H1 (cell line): ENCODE measurements around the gene OXSM. TPM values are rescaled to one million over a fixed set of nuclear protein-coding genes. Genes with fewer than 3 reads are reported as not detected.
A peak's percentile ranks its signal among the peaks of the same experiment; 100 is the strongest.

ENCODE experiments used
- CTCF ChIA-PET: fragments of 300-600 bp; sonication (Branson Sonifier 250); formaldehyde crosslinking; loops from one replicate; lab custom pipeline; 2021; ENCODE audit not compliant: partially characterized antibody; lab: Charles Lee
- POLR2A ChIA-PET: fragments of 300-600 bp; sonication (Branson Sonifier 250); formaldehyde crosslinking; loops from one replicate; lab custom pipeline; 2021; ENCODE audit warnings: inconsistent platforms; ENCODE audit not compliant: partially characterized antibody; lab: Charles Lee
- DNase-seq, 2 experiments: peaks; one replicate each; pipeline versions ENCODE4 v3.0.0 to v3.0.0-alpha.2; 2010 to 2022; ENCODE audit warnings: low spot score in 2 of 2, low read depth in 1 of 2, mixed read lengths in 1 of 2
- FAIRE-seq: peaks from 2 replicates; lab custom pipeline; 2011; peaks lifted over from hg19 to GRCh38; lab: Jason Lieb, UNC
- H2AFZ ChIP-seq: 2 replicates; pipeline ENCODE4 v1.8.1; 2012; ENCODE audit warnings: low read length, inconsistent platforms
- H2AK5ac ChIP-seq: 2 replicates; pipeline ENCODE4 v1.6.1; 2013; ENCODE audit warnings: low read depth, low read length
- H2BK120ac ChIP-seq: replicated peaks from 2 replicates; pipeline ENCODE3; 2013; ENCODE audit warnings: low read depth, low read length, inconsistent platforms
- H2BK12ac ChIP-seq: 2 replicates; pipeline ENCODE4 v1.6.1; 2013; ENCODE audit warnings: low read depth, low read length
- H2BK15ac ChIP-seq: 2 replicates; pipeline ENCODE4 v1.6.1; 2013; ENCODE audit warnings: low read length
- H2BK20ac ChIP-seq: 2 replicates; pipeline ENCODE4 v1.6.1; 2013; ENCODE audit warnings: low read length
- H2BK5ac ChIP-seq: 2 replicates; pipeline ENCODE4 v1.6.1; 2013; ENCODE audit warnings: low read depth, low read length
- H3K14ac ChIP-seq: 2 replicates; pipeline ENCODE4 v1.6.1; 2013; ENCODE audit warnings: inconsistent platforms; ENCODE audit not compliant: insufficient read length
- H3K18ac ChIP-seq: 2 replicates; pipeline ENCODE4 v1.6.1; 2013; ENCODE audit warnings: low read length; ENCODE audit errors: extremely low read depth
- H3K23ac ChIP-seq: 2 replicates; pipeline ENCODE4 v1.6.1; 2013; ENCODE audit warnings: inconsistent platforms; ENCODE audit not compliant: insufficient read length
- H3K23me2 ChIP-seq: 2 replicates; pipeline ENCODE4 v1.6.1; 2013; ENCODE audit warnings: low read depth, low read length
- H3K27ac ChIP-seq: 2 replicates; pipeline ENCODE4 v1.6.1; 2011; ENCODE audit warnings: low read depth, low read length, inconsistent platforms
- H3K27me3 ChIP-seq, 4 experiments: replicated peaks in 1 of 4; 1 replicate in 1 of 4; 2 replicates in 3 of 4; pipeline versions ENCODE4 v1.6.1 to v1.8.1; 2011 to 2013; ENCODE audit warnings: low read length in 3 of 4, mild to moderate bottlenecking in 3 of 4, inconsistent platforms in 2 of 4, mixed read lengths in 2 of 4, moderate library complexity in 1 of 4; ENCODE audit not compliant: control insufficient read depth in 3 of 4, insufficient read depth in 3 of 4; ENCODE audit errors: extremely low read depth in 1 of 4
- H3K36me3 ChIP-seq, 4 experiments: 2 replicates each; pipeline versions ENCODE4 v1.6.1 to v1.8.1; 2011 to 2013; ENCODE audit warnings: mild to moderate bottlenecking in 4 of 4, low read length in 3 of 4, moderate library complexity in 2 of 4, control low read depth in 1 of 4, inconsistent platforms in 1 of 4; ENCODE audit not compliant: insufficient read depth in 4 of 4, control insufficient read depth in 2 of 4
- H3K4ac ChIP-seq: replicated peaks from 2 replicates; pipeline ENCODE3; 2013; ENCODE audit warnings: low read length, low read depth, mixed read lengths, inconsistent platforms; ENCODE audit not compliant: insufficient read length
- H3K4me1 ChIP-seq, 4 experiments: replicated peaks in 1 of 4; 1 replicate in 1 of 4; 2 replicates in 3 of 4; pipeline versions ENCODE4 v1.6.1 to v1.8.1; 2011 to 2013; ENCODE audit warnings: low read length in 3 of 4, inconsistent platforms in 2 of 4, mixed read lengths in 1 of 4; ENCODE audit not compliant: insufficient read depth in 4 of 4, control insufficient read depth in 3 of 4
- H3K4me2 ChIP-seq, 2 experiments: 2 replicates each; pipeline versions ENCODE4 v1.6.1 to v1.8.1; 2011 to 2013; ENCODE audit warnings: low read depth in 2 of 2, low read length in 2 of 2, control low read depth in 1 of 2, inconsistent platforms in 1 of 2, mild to moderate bottlenecking in 1 of 2; ENCODE audit not compliant: insufficient read depth in 1 of 2
- H3K4me3 ChIP-seq, 4 experiments: fragments of 200-600, 300-600 bp in 1 of 4; sonication (generic), shearing (Covaris generic), sonication (Bioruptor Twin) in 1 of 4; 2 replicates each; pipeline versions ENCODE4 v1.5.1 to v1.8.1; 2011 to 2016; ENCODE audit warnings: low read length in 4 of 4, low read depth in 3 of 4, control low read depth in 2 of 4, inconsistent platforms in 2 of 4, mild to moderate bottlenecking in 2 of 4, mixed read lengths in 1 of 4, moderate library complexity in 1 of 4; ENCODE audit not compliant: insufficient read depth in 2 of 4; ENCODE audit errors: extremely low read depth in 1 of 4
- H3K56ac ChIP-seq: replicated peaks from 2 replicates; pipeline ENCODE3; 2013; ENCODE audit warnings: low read depth, mild to moderate bottlenecking, mixed read lengths, low read length, inconsistent platforms; ENCODE audit not compliant: insufficient read length
- H3K79me1 ChIP-seq: 2 replicates; pipeline ENCODE4 v1.6.1; 2013; ENCODE audit warnings: low read depth, low read length, control low read depth
- H3K79me2 ChIP-seq, 2 experiments: 2 replicates each; pipeline versions ENCODE4 v1.6.1 to v1.8.1; 2012 to 2013; ENCODE audit warnings: low read length in 2 of 2, mild to moderate bottlenecking in 2 of 2, inconsistent platforms in 1 of 2; ENCODE audit not compliant: insufficient read depth in 2 of 2, control insufficient read depth in 1 of 2
- H3K9ac ChIP-seq, 4 experiments: replicated peaks in 1 of 4; 1 replicate in 1 of 4; 2 replicates in 3 of 4; pipeline versions ENCODE4 v1.6.1 to v1.8.1; 2011 to 2013; ENCODE audit warnings: low read depth in 3 of 4, low read length in 3 of 4, control low read depth in 2 of 4, mild to moderate bottlenecking in 2 of 4, moderate library complexity in 2 of 4, inconsistent platforms in 1 of 4; ENCODE audit errors: extremely low read depth in 1 of 4
- H3K9me3 ChIP-seq, 2 experiments: 2 replicates each; pipeline versions ENCODE4 v1.6.1 to v1.8.1; 2012 to 2013; ENCODE audit warnings: mild to moderate bottlenecking in 2 of 2, moderate library complexity in 2 of 2, control low read depth in 1 of 2, inconsistent platforms in 1 of 2, low read depth in 1 of 2, low read length in 1 of 2, mixed read lengths in 1 of 2; ENCODE audit not compliant: insufficient read depth in 2 of 2
- H4K20me1 ChIP-seq, 2 experiments: replicated peaks in 1 of 2; 2 replicates each; pipeline versions ENCODE3 to v1.8.1; 2011 to 2013; ENCODE audit warnings: inconsistent platforms in 2 of 2, low read length in 2 of 2, mild to moderate bottlenecking in 1 of 2; ENCODE audit not compliant: insufficient read depth in 2 of 2, control insufficient read depth in 1 of 2
- H4K5ac ChIP-seq: 2 replicates; pipeline ENCODE4 v1.6.1; 2013; ENCODE audit warnings: low read length, low read depth, mixed read lengths, inconsistent platforms; ENCODE audit not compliant: insufficient read length
- H4K8ac ChIP-seq: 2 replicates; pipeline ENCODE4 v1.8.0; 2013; ENCODE audit warnings: mild to moderate bottlenecking, moderate library complexity, low read length, inconsistent platforms; ENCODE audit not compliant: insufficient read depth; ENCODE audit errors: extremely low read depth
- H4K91ac ChIP-seq: replicated peaks from 2 replicates; pipeline ENCODE3; 2013; ENCODE audit warnings: low read length, mixed read lengths, inconsistent platforms; ENCODE audit not compliant: insufficient read length
- CHD2 ChIP-seq: IDR thresholded peaks from 2 replicates; pipeline ENCODE4 v1.6.1; 2012; ENCODE audit warnings: low read length, improper control_type of control experiment
- EGR1 ChIP-seq: IDR thresholded peaks from 2 replicates; pipeline ENCODE4 v1.6.1; 2011; ENCODE audit warnings: low read depth, low read length, borderline replicate concordance
- POLR2AphosphoS5 ChIP-seq: IDR thresholded peaks from 2 replicates; pipeline ENCODE4 v1.6.1; 2011; ENCODE audit warnings: low read depth, low read length
- RBBP5 ChIP-seq: IDR thresholded peaks from 2 replicates; pipeline ENCODE4 v1.7.1; 2012; ENCODE audit warnings: low read depth, mild to moderate bottlenecking, inconsistent platforms, low read length, moderate library complexity, borderline replicate concordance
- TBP ChIP-seq: IDR thresholded peaks from 2 replicates; pipeline ENCODE4 v1.6.1; 2011; ENCODE audit warnings: low read depth, low read length, improper control_type of control experiment
- ZNF274 ChIP-seq: IDR thresholded peaks from 2 replicates; pipeline ENCODE4 v1.7.0; 2012; ENCODE audit warnings: low read length, borderline replicate concordance; ENCODE audit errors: extremely low read depth
- WGBS, 2 experiments: shearing (Covaris generic) in 1 of 2; methylation state at CpG; one replicate each; pipeline versions ENCODE4 v1.1.6 to v1.1.7; 2013 to 2015; ENCODE audit warnings: low lambda C conversion rate in 2 of 2, mixed read lengths in 2 of 2, inconsistent platforms in 1 of 2, low coverage in 1 of 2, missing lambda C conversion rate in 1 of 2; ENCODE audit not compliant: insufficient replicate concordance in 2 of 2, insufficient coverage in 1 of 2, insufficient read length in 1 of 2; ENCODE audit errors: extremely low coverage in 1 of 2, missing lambda C conversion rate in 1 of 2; 5-methylcytosine and 5-hydroxymethylcytosine counted together
- long read RNA-seq, 2 experiments: library from RNA in 1 of 2; library from capped mRNA in 1 of 2; stranded (forward); transcript quantifications; one replicate each; pipeline ENCODE4 v2.0.0, GENCODE V29; 2021; ENCODE audit warnings: inconsistent platforms in 1 of 2
- polyA minus RNA-seq, 3 experiments: library from RNA; depleted of rRNA, polyadenylated mRNA; stranded (reverse); fragments of >200 nt; gene quantifications; 1 replicate in 2 of 3; 2 replicates in 1 of 3; pipeline ENCODE4 v1.2.3, GENCODE V29; 2011
- polyA plus RNA-seq, 7 experiments: library from polyadenylated mRNA; depleted of rRNA in 3 of 7; stranded (reverse) in 5 of 7; unstranded in 2 of 7; fragments of >200 nt in 5 of 7; fragments of 200-250 nt in 2 of 7; gene quantifications; 1 replicate in 5 of 7; 2 replicates in 1 of 7; 4 replicates in 1 of 7; pipeline versions ENCODE4 v1.2.1 to v1.2.3, GENCODE V29; 2011 to 2013; ENCODE audit warnings: missing spikeins in 2 of 7, mixed read lengths in 2 of 7
- total RNA-seq: library from RNA; stranded (reverse); fragmentation: NEBNext Ultra II Directional; extraction: Animal tissue kit (Norgen Biotek cat#: 25700); gene quantifications from 2 replicates; pipeline ENCODE4 v1.2.1, GENCODE V29; 2021
- TF ChIP-seq, protein P1 (sequence below): IDR thresholded peaks from 2 replicates; pipeline ENCODE4 v1.6.1; 2012; ENCODE audit warnings: inconsistent platforms

Gene OXSM
- total RNA-seq = 1.7 and 2.2 TPM in 2 replicates
- polyA plus RNA-seq (2011; rRNA removed) = 0.74 and 1.3 TPM in 2 replicates
- polyA plus RNA-seq (2011; cell fraction: cytosol; rRNA removed) = 2.4 TPM
- 2.1 TPM for polyA plus RNA-seq (2011; cell fraction: nucleus; rRNA removed)
- polyA plus RNA-seq (2012, experiment 1 of 2) = 1.3 to 3.9 TPM (median 1.6 TPM) in 4 replicates
- 0.83 TPM for polyA plus RNA-seq (2012, experiment 2 of 2)
- 1.6 TPM for polyA plus RNA-seq (2013, experiment 1 of 2)
- 1.3 TPM for polyA plus RNA-seq (2013, experiment 2 of 2)
- 1.2 and 2.0 TPM in 2 replicates for polyA minus RNA-seq (2011; rRNA and poly(A)+ RNA removed)
- 0.73 TPM for polyA minus RNA-seq (2011; cell fraction: cytosol; rRNA and poly(A)+ RNA removed)
- polyA minus RNA-seq (2011; cell fraction: nucleus; rRNA and poly(A)+ RNA removed) = 1.2 TPM
- long read RNA-seq, experiment 1, partial matches to known transcripts = 0 of 1 reads
- long read RNA-seq, experiment 1, other reads (novel, unspliced or antisense) = 0 of 1 reads
- long read RNA-seq, experiment 2, transcript OXSM-201 (3 exons, 1,519 nt) = major isoform, 5 of 8 reads
- long read RNA-seq, experiment 2, partial matches to known transcripts = 1 of 8 reads
- long read RNA-seq, experiment 2, other reads (novel, unspliced or antisense) = 2 of 8 reads

DNA sequence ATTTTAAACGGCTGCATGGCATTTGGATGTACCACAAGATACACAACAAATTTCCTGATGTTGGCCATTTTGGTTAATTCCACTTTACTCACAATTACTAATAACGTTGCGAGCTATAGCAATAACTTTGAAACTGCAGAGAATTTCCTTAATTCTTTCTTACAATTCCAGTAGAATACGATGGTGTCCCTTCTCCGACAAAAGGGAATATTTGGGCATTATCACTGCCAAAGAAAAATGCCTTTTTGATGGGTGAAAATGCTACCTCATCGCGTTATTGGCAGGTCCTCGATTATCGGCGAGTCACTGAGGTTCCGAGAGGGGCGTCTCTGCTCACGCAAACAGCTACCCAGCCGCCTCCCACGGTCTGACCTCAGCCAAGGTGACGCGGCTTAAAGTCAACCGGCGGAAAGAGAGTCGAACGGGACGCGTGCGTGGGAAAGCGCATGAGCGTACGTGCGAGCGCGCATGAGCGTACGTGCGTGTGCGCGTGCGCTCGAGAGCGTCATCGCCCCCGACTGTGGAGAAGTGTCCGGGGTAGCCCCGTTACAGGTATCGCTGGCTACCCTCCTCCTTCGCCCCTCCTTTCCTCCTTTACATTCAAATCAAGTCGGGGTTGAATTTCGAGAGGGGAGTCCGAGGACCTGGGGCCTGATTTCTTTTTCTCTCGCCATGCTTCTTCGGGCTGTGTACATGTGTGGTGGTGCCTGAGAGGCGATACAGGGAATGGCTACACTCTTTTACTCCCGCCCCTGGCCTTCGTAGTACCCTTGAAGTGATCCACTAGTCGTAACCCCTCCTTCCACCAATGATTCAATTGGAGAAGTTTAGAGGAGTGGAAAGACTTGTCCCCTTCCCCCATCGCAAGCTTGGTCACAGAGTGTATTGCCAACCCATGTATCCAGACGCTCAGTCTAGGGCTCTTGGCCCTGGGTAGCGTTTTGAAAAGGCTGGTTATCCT, at the start of gene OXSM:
Gene OXSM (plus strand): TSS at position 495 of the 961 bp plus-strand sequence. CDS start 931 bp downstream, outside the sequence.
- H3K4me2 ChIP-seq = peak within 1 kb of the TSS; percentile 60 to 62
- peak within 1 kb of the TSS; percentile 58 for H2AFZ ChIP-seq
- no peak within 1 kb of the TSS for H2BK15ac ChIP-seq
- TF ChIP-seq, protein P1, sequence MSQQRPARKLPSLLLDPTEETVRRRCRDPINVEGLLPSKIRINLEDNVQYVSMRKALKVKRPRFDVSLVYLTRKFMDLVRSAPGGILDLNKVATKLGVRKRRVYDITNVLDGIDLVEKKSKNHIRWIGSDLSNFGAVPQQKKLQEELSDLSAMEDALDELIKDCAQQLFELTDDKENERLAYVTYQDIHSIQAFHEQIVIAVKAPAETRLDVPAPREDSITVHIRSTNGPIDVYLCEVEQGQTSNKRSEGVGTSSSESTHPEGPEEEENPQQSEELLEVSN = peak; percentile 29; the same call in 1 of the 2 replicates
- TF ChIP-seq RBBP5 (peak; percentile 42; the same call in 1 of the 2 replicates), EGR1 (no peak), ZNF274 (no peak), TBP (0 out of 2 replicates have a peak, but pooled peaks have one; percentile 38), POLR2AphosphoS5 (no peak), CHD2 (no peak)

More for the DNA sequence above, at the start of gene OXSM:
- ChIA-PET POLR2A (interaction anchor here (1.1 to 2.0 kb wide), 3 partner anchors 9 to 30 kb away, joined by 5 to 6 read pairs (median 5); no protein-coding TSS in a partner anchor), CTCF (interaction anchor here (0.7 to 1.9 kb wide), 4 partner anchors 12 to 418 kb away, joined by 3 to 4 read pairs (median 3); no protein-coding TSS in a partner anchor)
- 66% methylated on average over 48 of the region's 56 CpGs; no CpG with 5 or more reads in 1 of the 2 experiments for WGBS, 2 experiments
- Histone ChIP-seq H2BK120ac (no peak within 1 kb of the TSS), H3K23me2 (no peaks in the 10 kb centered on the region), H4K20me1 (no peaks in the 10 kb centered on the region), H3K9me3 (no peaks in the 10 kb centered on the region), H3K4me3 (peak within 1 kb of the TSS; percentile 38 to 54 (median 43)), H4K5ac (no peak within 1 kb of the TSS), H3K56ac (no peak within 1 kb of the TSS), H2BK20ac (no peak within 1 kb of the TSS), H3K4me1 (no peaks in the 10 kb centered on the region), H2AK5ac (no peak within 1 kb of the TSS), H3K27me3 (no peaks in the 10 kb centered on the region), H3K9ac (peak within 1 kb of the TSS in 1 of 4 experiments; percentile 16; a peak in 1 of 7 replicates), H2BK12ac (peak within 1 kb of the TSS; percentile 11; the same call in 1 of the 2 replicates), H3K14ac (no peak within 1 kb of the TSS), H3K4ac (no peak within 1 kb of the TSS), H2BK5ac (0 out of 2 replicates have a peak within 1 kb of the TSS, but pooled peaks have one; percentile 3), H4K8ac (no peak within 1 kb of the TSS; the same call in 1 of the 2 replicates), H4K91ac (no peak within 1 kb of the TSS), H3K79me2 (no peaks in the 10 kb centered on the region), H3K27ac (0 out of 2 replicates have a peak within 1 kb of the TSS, but pooled peaks have one; percentile 32), H3K18ac (no peak within 1 kb of the TSS; the same call in 1 of the 2 replicates), H3K36me3 (no peaks in the 10 kb centered on the region), H3K23ac (no peak within 1 kb of the TSS), H3K79me1 (no peaks in the 10 kb centered on the region)
- no peak for FAIRE-seq
- peak in 1 of 2 experiments; percentile 73 for DNase-seq
